Activated T-helper 17 cell treated with anti-CD3 and anti-CD28 coated beads, Interleukin-2, amount 50 U/mL, for 72 hours (primary cell): ENCODE measurements around the gene KIF4B. TPM values are rescaled to one million over a fixed set of nuclear protein-coding genes. Genes with fewer than 3 reads are reported as not detected.
"Not testable (repeated sequence)": the region's sequence is repeated elsewhere in the genome, so short reads cannot be mapped to it uniquely, and the experiment has no call there.

Source experiments
- ATAC-seq: fragments of 150-1000 bp; cut with Tn5 transposase; replicated peaks from 2 replicates; pipeline ENCODE4 v1.10.0; 2021; ENCODE audit warnings: mild to moderate bottlenecking, moderate library complexity
- H3K27ac Mint-ChIP-seq: one replicate; pipeline ENCODE4 v1.8.0; 2022; ENCODE audit warnings: mixed read lengths
- H3K27me3 Mint-ChIP-seq: one replicate; pipeline ENCODE4 v1.8.0; 2022; ENCODE audit warnings: mixed read lengths
- H3K36me3 Mint-ChIP-seq: one replicate; pipeline ENCODE4 v1.8.0; 2022; ENCODE audit warnings: low read depth, mild to moderate bottlenecking, mixed read lengths
- H3K4me1 Mint-ChIP-seq: one replicate; pipeline ENCODE4 v1.8.0; 2022; ENCODE audit warnings: mixed read lengths
- H3K4me3 Mint-ChIP-seq: one replicate; pipeline ENCODE4 v1.8.0; 2022; ENCODE audit warnings: mild to moderate bottlenecking, mixed read lengths
- H3K9me3 Mint-ChIP-seq: one replicate; pipeline ENCODE4 v1.8.0; 2022; ENCODE audit warnings: mixed read lengths
- total RNA-seq, 2 donors: library from RNA; stranded (reverse); gene quantifications; one replicate each; pipeline ENCODE4 v1.2.3, GENCODE V29; 2022

KIF4B gene
- total RNA-seq, 2 donors from 2014 or later: 0.32 TPM; not detected in 1

DNA sequence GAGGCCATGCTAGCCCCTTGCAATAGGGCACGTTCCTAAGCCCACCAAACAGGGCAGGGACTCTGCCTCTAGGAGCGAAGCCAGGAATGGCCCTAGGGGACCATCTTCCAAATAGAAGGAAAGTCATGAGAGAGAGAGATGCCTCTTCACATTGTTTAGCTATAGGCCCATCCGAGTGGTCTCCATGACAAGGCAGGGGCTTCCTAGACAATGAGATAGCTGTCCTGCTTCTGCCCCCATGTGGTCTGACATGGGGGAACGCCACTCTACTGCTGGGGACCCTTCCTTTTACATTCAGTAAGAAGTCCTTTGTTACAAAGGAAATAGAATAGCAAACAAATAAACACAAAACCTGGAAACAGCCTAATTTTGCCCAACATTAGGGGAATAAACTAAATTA is 17.9 kb upstream of the KIF4B start:
- H3K27me3 Mint-ChIP-seq: peaks cover 12% of the 10 kb centered on the region
- no peaks in the 10 kb centered on the region for H3K9me3 Mint-ChIP-seq
- H3K4me3 Mint-ChIP-seq: no peak overlapping the region
- ATAC-seq: no peak
- H3K4me1 Mint-ChIP-seq: no peaks in the 10 kb centered on the region
- H3K36me3 Mint-ChIP-seq: no peaks in the 10 kb centered on the region
- no peak overlapping the region for H3K27ac Mint-ChIP-seq

DNA sequence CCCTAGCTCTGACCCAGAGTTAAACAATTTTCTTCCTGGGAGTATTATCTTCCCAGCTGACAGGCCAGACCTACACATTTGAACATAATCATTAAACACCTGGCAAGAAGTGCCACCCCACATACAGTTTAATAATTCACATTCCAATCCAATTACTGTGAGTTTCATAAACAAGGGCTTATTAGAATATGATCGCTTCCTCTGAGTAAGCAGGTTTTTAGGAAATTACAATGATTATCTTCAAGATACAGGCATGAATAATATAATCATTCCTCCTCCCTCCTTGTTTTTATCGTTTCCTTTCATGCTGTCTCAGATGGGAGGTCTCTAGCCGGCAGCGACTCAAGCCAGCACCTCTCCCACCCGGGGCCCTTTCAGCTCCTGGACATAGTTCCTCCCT is 15.8 kb upstream of the KIF4B start:
- no peak overlapping the region for H3K27ac Mint-ChIP-seq
- H3K9me3 Mint-ChIP-seq: no peaks in the 10 kb centered on the region
- no peaks in the 10 kb centered on the region for H3K36me3 Mint-ChIP-seq
- no peak for ATAC-seq
- H3K27me3 Mint-ChIP-seq: peaks cover 23% of the 10 kb centered on the region
- no peaks in the 10 kb centered on the region for H3K4me1 Mint-ChIP-seq
- H3K4me3 Mint-ChIP-seq: no peak overlapping the region

DNA sequence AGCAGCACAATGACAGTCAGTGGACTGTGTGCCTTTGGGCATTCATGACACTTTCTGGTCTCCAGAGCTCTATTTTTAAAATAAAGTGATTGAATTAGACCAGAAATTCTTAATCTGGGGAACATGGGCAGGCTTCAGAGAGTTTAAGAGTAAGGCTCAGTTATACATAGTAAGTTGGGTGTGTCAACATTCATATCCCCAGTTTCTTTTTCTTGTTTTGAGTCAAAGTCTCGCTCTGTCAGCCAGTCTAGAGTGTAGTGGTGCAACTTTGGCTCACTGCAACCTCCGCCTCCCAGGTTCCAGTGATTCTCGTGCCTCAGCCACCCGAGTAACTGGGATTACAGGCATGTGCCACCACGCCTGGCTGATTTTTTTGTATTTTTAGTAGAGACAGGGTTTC is 13.7 kb upstream of the KIF4B start:
- no peaks in the 10 kb centered on the region for H3K36me3 Mint-ChIP-seq
- no peak overlapping the region for H3K27ac Mint-ChIP-seq
- H3K4me3 Mint-ChIP-seq: no peak overlapping the region
- no peaks in the 10 kb centered on the region for H3K4me1 Mint-ChIP-seq
- peaks cover 23% of the 10 kb centered on the region for H3K27me3 Mint-ChIP-seq
- H3K9me3 Mint-ChIP-seq: no peaks in the 10 kb centered on the region
- ATAC-seq: no peak

DNA sequence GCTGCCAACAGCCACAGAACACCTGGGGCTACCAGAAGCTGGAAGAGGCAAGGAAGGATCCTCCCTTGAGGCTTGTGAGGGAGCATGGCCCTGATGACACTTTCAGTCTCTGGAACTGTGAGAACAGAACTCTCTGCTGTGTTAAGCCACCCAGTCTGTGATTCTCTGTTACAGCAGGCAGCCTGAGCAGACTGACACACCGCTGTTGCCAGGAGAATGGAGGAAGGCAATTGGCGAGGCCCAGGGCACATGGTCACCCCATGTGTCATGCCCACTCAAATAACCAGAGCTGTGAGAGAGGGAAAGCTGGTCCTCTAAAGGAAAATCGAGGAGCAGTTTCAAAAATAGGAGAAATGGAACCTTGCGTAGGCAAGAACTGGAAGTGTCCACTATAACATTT is 12.0 kb upstream of the KIF4B start:
- no peak overlapping the region for H3K4me3 Mint-ChIP-seq
- no peak for ATAC-seq
- H3K4me1 Mint-ChIP-seq: no peaks in the 10 kb centered on the region
- no peaks in the 10 kb centered on the region for H3K36me3 Mint-ChIP-seq
- peaks cover 23% of the 10 kb centered on the region for H3K27me3 Mint-ChIP-seq
- no peaks in the 10 kb centered on the region for H3K9me3 Mint-ChIP-seq
- H3K27ac Mint-ChIP-seq: no peak overlapping the region

DNA sequence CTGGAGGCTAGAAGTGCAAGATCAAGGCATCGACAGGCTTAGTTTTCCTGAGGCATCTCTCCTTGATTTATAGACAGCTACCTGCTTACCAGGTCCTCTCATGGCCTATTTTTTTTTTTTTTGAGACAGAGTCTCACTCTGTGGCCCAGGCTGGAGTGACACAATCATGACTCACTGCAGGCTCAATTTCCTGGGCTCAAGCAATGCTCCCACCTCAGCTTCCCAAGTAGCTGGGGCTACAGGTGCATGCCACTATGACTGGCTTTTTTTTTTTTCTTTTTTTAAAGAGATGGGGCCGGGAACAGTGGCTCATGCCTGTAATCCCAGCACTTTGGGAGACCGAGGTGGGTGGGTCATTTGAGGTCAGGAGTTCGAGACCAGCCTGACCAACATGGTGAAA is 10.8 kb upstream of the KIF4B start:
- not testable (repeated sequence) for H3K9me3 Mint-ChIP-seq, H3K27ac Mint-ChIP-seq, H3K36me3 Mint-ChIP-seq, H3K4me1 Mint-ChIP-seq, H3K4me3 Mint-ChIP-seq, ATAC-seq
- peaks cover 30% of the 10 kb centered on the region for H3K27me3 Mint-ChIP-seq

DNA sequence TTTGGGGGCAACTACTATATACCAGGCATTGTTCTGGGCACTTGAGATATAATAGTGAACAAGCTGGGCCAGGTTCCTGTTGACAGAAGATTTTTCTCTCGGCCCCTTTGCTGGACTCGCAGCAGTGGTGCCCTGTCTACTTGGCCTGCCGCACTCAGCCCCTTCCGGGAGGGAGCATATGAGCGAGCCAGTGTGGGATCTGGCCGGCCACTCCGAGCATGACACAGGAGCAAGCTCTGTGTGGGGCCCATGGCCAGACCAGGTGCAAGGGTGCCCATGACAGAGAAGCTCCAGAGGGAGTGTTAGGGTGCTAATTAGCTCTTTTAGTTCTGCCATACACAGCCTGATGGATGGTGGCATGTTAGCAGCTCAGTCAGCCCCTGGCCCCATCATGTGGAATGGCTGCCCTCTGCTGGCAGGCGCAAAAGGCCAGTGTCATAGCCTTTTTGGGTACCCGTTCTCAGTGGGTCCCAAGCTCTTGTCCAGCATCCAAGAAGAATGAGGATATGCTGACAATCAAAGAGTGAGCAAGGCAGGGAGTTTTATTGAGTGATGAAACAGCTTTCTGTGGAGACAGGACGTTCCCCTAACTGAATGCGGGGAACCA is 9.3 kb upstream of the KIF4B start:
- peaks cover 31% of the 10 kb centered on the region for H3K27me3 Mint-ChIP-seq
- peak; percentile 38 for ATAC-seq
- no peak overlapping the region for H3K4me3 Mint-ChIP-seq
- H3K36me3 Mint-ChIP-seq: no peaks in the 10 kb centered on the region
- H3K4me1 Mint-ChIP-seq: no peaks in the 10 kb centered on the region
- H3K27ac Mint-ChIP-seq: no peak overlapping the region
- H3K9me3 Mint-ChIP-seq: no peaks in the 10 kb centered on the region

DNA sequence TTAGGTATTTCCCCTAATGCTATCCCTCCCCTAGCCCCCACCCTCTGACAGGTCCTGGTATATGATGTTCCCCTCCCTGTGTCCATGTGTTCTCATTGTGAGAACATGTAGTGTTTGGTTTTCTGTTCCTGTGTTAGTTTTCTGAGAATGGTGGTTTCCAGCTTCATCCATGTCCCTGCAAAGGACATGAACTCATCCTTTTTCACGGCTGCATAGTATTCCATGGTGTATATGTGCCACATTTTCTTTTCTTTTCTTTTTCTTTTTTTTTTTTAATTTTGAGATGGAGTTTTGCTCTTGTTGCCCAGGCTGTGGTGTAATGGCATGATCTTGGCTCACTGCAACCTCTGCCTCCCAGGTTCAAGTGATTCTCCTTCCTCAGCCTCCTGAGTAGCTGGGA is 7.3 kb upstream of the KIF4B start:
- H3K4me3 Mint-ChIP-seq, H3K36me3 Mint-ChIP-seq, H3K4me1 Mint-ChIP-seq, H3K27ac Mint-ChIP-seq, H3K9me3 Mint-ChIP-seq, ATAC-seq: not testable (repeated sequence)
- H3K27me3 Mint-ChIP-seq: peaks cover 27% of the 10 kb centered on the region

DNA sequence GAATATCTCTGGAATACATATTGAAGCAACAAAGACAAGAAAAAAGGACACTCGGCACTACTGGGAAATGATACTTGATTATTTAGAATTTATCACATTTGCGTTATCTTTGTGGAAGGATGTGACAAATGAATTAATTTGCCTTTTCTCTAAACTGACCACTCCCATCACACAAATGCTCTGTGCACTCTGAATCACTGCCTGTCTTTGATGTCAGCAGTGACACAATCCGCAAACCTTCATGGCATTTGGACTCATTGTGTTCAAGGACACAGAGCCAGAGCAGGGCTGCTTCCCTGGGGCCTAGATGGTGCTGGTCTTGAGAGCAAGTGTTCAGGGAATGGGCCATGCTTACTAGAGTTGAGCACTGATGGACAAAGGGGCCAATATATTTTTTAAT is 4.9 kb upstream of the KIF4B start:
- Mint-ChIP-seq H3K36me3 (no peaks in the 10 kb centered on the region), H3K4me1 (no peaks in the 10 kb centered on the region), H3K4me3 (no peak overlapping the region), H3K27me3 (peaks cover 31% of the 10 kb centered on the region), H3K9me3 (no peaks in the 10 kb centered on the region), H3K27ac (no peak overlapping the region)
- no peak for ATAC-seq

DNA sequence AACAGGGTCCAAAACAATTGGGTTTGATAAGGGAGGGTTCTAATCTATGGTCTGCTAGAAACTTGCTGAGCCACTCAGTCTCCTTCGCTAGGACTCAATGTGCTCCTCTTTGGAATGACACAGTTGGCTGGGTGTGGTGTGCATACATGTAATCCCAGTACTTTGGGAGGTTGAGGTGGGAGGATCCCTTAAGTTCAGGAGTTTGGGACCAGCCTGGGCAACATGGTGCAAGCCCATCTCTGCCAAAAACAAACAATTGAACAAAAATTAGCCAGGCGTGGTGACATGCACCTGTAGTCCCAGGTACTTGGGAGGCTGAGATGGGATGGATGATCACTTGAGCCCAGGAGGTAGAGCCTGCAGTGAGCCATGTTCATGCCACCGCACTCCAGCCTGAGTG is 2.7 kb upstream of the KIF4B start:
- Mint-ChIP-seq H3K4me3 (no peak overlapping the region), H3K27me3 (peaks cover 43% of the 10 kb centered on the region), H3K9me3 (no peaks in the 10 kb centered on the region), H3K4me1 (peaks cover 6% of the 10 kb centered on the region), H3K36me3 (no peaks in the 10 kb centered on the region), H3K27ac (no peak overlapping the region)
- ATAC-seq: no peak

DNA sequence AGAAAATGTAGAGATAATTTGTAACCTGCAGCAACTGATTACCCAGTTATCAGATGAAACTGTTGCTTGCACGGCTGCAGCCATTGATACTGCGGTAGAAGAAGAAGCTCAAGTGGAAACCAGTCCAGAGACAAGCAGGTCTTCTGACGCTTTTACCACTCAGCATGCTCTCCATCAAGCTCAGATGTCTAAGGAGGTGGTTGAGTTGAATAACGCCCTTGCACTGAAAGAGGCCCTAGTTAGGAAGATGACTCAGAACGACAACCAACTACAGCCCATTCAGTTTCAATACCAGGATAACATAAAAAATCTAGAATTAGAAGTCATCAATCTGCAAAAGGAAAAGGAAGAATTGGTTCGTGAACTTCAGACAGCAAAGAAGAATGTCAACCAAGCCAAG is 1.7 kb downstream of the KIF4B start:
- Mint-ChIP-seq H3K9me3 (no peaks in the 10 kb centered on the region), H3K36me3 (no peaks in the 10 kb centered on the region)
- peak; percentile 55 for ATAC-seq

DNA sequence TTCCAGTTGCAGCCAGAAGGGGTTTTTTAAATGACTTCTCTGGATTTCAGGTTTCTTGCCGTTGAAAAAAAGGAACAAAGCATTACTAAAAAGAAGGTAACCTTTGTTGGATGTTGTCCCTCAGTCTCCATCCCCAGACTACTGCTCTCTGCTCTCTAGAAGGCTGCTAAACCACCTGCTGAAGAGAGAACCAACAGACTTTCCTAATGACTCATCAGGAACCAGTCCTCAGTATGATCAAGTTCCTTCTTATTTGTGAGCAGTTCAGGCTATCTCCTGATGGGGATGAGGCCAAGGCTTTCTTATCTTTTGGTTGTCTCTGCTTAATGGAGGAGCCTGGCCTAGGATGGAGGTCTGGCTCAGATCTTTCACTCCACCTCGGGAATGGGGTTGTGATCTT is 4.1 kb downstream of the KIF4B start:
- ATAC-seq: peak; percentile 65
- H3K4me3 Mint-ChIP-seq: no peak overlapping the region
- no peaks in the 10 kb centered on the region for H3K36me3 Mint-ChIP-seq
- peaks cover 35% of the 10 kb centered on the region for H3K27me3 Mint-ChIP-seq
- H3K9me3 Mint-ChIP-seq: no peaks in the 10 kb centered on the region
- peaks cover 7% of the 10 kb centered on the region for H3K4me1 Mint-ChIP-seq
- no peak overlapping the region for H3K27ac Mint-ChIP-seq

More for the DNA sequence above, 1.7 kb downstream of the KIF4B start:
- peaks cover 42% of the 10 kb centered on the region for H3K27me3 Mint-ChIP-seq
- H3K4me1 Mint-ChIP-seq: peaks cover 7% of the 10 kb centered on the region
- no peak overlapping the region for H3K4me3 Mint-ChIP-seq
- H3K27ac Mint-ChIP-seq: no peak overlapping the region

DNA sequence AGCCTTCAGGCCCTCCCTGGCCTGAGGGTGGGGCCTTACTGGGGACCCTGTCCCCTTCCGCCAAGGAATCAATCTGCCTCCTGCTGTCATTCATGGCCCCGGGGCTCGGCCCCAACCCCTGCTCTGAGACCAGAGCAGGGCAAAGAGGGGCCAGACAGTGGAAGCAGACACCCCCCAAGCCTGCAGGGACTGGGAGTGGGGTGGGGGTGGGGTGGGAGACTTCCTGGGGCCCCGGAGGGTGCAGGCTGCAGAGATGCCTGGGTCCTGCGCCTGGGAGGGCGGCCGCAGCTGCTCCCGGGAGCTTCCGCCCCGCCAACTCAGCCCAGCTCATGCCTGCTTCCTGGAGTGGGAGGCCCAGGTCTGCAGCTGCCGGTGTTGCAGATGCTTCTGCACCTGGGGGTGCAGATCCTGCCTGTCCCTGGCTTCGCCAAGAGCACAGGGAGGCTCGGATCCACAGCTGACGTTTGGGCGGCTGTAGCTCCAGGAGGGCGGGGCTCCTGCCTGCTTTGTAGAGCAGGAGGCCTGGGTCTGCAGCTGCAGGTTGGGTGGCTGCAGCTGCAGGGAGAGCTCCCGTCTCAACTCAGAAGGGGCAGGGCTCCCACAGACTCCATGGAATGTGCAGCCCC is 6.2 kb downstream of the KIF4B start:
- H3K4me3 Mint-ChIP-seq: no peak overlapping the region
- peaks cover 7% of the 10 kb centered on the region for H3K4me1 Mint-ChIP-seq
- H3K36me3 Mint-ChIP-seq: no peaks in the 10 kb centered on the region
- H3K27ac Mint-ChIP-seq: no peak overlapping the region
- H3K9me3 Mint-ChIP-seq: no peaks in the 10 kb centered on the region
- no peak for ATAC-seq
- H3K27me3 Mint-ChIP-seq: peaks cover 39% of the 10 kb centered on the region

DNA sequence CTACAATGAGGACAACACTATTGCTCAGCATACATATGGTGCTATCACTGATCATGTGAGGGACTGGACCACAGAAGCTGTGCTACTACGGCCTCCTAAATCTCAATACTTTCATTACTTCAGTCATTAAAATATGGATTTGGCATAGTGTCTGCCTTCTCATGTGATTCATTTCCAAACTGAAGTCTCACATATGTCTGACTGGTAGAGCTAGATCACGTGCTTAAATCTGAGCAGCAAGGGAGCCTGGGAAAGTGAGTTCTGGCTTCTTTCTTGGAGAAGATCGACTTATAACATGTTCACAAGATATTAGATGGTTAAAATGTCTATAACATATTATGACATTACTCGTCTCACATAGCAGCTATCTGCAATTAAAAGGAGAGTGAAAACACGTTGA is 8.3 kb downstream of the KIF4B start:
- H3K4me1 Mint-ChIP-seq: no peaks in the 10 kb centered on the region
- no peaks in the 10 kb centered on the region for H3K9me3 Mint-ChIP-seq
- no peak overlapping the region for H3K27ac Mint-ChIP-seq
- ATAC-seq: no peak
- H3K27me3 Mint-ChIP-seq: peaks cover 41% of the 10 kb centered on the region
- H3K36me3 Mint-ChIP-seq: no peaks in the 10 kb centered on the region
- no peak overlapping the region for H3K4me3 Mint-ChIP-seq

DNA sequence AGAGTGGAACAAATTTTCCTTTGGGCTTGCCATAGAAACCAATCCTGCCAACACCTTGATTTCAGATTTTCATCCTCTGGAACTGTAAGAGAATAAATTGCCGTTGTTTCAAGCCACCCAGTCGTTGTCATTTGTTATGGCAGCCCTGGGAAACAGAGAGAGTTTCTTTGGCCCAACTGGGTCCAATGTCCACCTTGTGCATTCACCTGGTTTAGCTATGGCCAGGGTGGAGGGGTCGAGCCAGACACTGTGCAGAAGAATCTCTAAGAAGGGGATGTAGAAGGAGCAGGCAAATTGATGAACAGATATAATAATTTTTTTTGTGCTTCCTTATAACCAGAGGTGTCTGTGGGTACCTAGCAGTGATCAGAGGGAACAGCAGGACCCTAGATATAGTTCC is 9.8 kb downstream of the KIF4B start:
- H3K27me3 Mint-ChIP-seq: peaks cover 36% of the 10 kb centered on the region
- no peak overlapping the region for H3K27ac Mint-ChIP-seq
- no peaks in the 10 kb centered on the region for H3K36me3 Mint-ChIP-seq
- H3K4me1 Mint-ChIP-seq: no peaks in the 10 kb centered on the region
- H3K4me3 Mint-ChIP-seq: no peak overlapping the region
- no peak for ATAC-seq
- H3K9me3 Mint-ChIP-seq: no peaks in the 10 kb centered on the region

DNA sequence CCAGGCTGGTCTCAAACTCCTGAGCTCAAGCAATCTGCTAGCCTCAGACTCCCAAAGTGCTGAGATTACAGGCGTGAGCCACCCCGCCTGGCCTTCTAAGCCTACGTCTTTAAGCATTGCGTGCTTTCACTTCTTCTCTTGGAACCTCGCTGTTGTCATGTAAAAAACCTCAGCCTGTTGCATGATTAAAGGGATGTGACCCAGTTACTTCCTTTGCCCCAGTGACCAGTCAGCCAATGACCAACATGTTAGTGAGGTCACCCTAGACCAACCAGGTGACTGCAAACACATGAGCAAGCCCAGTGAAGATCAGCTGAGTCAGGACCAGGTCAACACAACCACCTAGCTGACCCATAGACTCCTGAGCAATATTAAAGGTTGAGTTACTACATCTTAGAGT is 10.5 kb downstream of the KIF4B start:
- Mint-ChIP-seq H3K4me3 (no peak overlapping the region), H3K9me3 (no peaks in the 10 kb centered on the region), H3K36me3 (no peaks in the 10 kb centered on the region), H3K27ac (no peak overlapping the region), H3K27me3 (peaks cover 29% of the 10 kb centered on the region), H3K4me1 (no peaks in the 10 kb centered on the region)
- no peak for ATAC-seq

DNA sequence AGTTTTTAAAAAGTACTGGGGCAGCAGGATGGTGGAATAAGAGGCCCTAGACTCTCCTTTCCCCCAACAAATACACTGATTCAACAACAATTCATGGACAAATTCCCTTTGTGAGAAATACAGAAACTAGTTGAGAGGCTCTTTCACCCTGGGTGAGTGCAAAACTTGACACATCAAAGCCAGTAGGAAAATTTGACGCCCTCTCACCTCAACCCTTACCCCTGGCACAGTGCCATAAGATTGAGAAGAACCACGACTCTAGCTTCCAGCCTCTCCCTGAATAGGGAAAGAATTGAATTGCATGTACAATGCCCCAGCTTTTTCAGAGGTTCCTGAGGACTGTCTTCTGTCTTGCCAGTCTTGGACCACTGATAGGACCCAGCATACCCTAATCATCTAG is 12.3 kb downstream of the KIF4B start:
- peaks cover 26% of the 10 kb centered on the region for H3K27me3 Mint-ChIP-seq
- no peak overlapping the region for H3K27ac Mint-ChIP-seq

More for the DNA sequence above, 12.3 kb downstream of the KIF4B start:
- H3K36me3 Mint-ChIP-seq: no peaks in the 10 kb centered on the region
- no peaks in the 10 kb centered on the region for H3K9me3 Mint-ChIP-seq
- no peaks in the 10 kb centered on the region for H3K4me1 Mint-ChIP-seq
- H3K4me3 Mint-ChIP-seq: no peak overlapping the region
- ATAC-seq: peak; percentile 28
